AG08395 (cell line): ENCODE results near the gene MYO9B.
"Not testable (repeated sequence)": the region's sequence is repeated elsewhere in the genome, so short reads cannot be mapped to it uniquely, and the experiment has no call there.

Experiments
- DNase-seq: peaks from one replicate; pipeline ENCODE4 v3.0.0; 2012; ENCODE audit warnings: mixed read lengths, low spot score

MYO9B gene

DNA sequence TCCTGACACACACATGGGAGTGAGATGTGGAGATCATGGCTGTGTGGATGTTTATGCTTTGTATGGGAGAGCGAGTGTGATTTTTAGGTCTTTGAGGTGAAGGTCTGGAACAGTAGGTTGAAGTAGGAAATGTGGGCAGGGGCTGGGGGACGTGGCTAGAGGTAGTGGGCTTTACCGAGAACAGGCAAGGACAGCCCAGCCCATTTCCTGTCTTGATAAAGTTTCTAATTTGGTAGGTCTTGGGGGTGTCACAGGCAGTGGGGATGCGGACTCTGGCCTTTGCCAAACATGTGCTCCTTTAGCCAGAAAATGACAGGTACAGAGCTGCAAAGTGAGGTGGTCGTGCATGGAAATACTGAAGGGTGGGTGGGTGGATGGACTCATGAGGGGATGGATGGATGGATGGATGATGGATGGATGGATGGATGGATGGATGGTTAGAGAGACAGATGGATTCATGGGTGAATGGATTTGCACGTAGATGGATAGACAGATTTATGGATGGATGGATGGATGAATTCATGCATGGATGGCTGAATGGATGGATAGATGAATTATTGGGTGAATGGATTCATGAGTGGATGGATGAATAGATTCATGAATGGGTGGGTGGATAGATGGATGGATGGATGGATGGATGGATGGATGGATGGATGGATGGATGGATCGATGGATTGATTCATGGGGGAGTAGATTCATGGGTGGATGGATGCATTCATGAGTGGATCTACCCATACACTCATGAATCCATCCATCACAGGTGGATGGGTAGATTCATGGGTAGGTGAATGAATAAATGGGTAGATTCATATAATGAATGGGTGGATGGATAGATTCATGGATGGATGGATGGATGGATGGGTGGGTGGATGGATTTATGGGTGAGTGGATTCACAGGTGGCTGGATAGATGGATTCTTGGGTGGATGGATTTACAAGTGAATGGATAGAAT, 70.2 kb downstream of the MYO9B start:
- no peak for DNase-seq

DNA sequence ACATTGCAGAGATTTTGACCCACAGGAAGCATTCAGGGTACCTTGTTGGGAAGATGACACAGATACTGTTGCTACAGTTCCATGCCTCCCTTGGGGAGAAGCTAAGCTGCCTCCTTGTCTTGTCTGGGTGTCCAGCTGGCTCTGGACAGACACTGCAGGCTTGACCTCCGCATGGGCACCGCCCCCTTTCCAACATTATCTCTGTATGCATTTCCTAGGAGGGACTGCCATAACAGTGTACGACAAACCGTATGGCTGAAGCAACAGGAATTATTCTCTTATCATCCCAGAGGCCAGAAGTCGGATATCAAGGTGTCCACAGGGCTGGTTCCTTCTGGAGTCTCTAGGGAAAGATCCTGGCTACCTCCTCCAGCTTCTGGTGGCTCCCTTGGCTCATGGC, 72.6 kb downstream of the MYO9B start:
- no peak for DNase-seq

DNA sequence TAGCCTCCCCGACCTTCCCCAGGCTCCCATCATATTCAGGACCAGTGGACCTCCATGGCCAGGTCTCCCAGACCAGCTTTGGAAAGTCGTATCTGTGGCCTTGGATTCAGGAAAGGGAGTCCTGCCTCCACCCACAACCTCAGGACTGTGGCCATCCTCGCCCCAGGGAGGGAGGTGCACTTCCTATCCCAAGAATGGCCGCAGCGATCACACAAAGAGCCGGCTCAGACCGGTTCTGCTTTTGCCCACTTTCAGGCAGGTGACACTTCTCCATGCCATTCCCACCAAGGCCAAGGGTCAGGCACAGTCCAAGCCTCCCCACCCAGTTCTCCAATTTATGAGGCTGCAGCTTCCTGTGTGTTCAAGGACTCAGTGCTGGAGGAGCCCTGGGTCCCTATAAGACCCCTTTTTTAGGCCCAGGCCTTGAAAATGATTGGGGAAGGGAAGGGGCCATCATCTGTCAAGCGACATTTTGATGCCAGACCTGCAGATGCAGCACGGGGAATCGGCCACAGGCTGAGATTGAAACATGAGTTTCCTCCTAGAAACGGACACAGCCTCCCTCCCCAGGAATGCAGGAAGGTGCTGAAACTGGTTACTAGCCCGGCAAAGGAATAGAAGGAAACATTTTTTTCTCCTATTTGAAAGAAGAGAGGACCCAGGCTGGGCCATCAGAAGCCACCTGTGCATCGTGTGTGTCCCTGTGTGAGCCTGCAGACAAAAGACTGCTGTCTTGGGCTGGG, 74.0 kb downstream of the MYO9B start:
- no peak for DNase-seq

DNA sequence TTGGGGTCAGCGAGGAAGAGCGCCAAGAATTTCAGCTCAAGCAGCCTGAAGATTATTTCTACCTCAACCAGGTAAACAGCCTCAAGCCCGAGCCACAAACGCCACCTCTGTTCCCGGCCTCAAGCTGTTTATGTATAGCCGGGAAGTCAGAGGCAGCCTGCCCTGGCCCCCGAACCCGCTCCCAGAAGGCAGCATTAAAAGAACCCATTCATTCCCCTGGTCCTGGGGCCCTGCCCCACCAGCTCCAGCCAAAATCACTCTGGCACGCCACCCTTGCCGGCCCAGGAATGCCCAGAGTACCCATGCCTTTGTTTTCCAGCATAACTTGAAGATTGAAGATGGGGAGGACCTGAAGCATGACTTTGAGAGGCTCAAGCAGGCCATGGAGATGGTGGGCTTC, 78.4 kb downstream of the MYO9B start:
- no peak for DNase-seq

DNA sequence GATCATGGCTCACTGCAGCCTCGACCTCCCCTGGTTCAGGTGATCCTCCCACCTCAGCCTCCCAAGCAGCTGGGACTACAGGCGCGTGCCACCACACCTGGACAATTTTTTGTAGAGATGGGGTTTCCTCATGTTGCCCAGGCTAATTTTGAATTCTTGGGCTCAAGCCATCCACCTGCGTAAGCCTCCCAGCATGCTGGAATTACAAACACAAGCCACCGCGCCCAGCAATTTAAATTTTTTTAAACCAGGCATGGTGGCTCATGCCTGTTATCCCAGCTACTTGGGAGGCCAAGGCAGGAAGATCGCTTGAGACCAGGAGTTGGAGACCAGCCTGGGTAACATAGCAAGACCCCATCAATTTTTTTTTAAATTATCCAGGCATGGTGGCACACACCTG, 79.7 kb downstream of the MYO9B start:
- no peak for DNase-seq

DNA sequence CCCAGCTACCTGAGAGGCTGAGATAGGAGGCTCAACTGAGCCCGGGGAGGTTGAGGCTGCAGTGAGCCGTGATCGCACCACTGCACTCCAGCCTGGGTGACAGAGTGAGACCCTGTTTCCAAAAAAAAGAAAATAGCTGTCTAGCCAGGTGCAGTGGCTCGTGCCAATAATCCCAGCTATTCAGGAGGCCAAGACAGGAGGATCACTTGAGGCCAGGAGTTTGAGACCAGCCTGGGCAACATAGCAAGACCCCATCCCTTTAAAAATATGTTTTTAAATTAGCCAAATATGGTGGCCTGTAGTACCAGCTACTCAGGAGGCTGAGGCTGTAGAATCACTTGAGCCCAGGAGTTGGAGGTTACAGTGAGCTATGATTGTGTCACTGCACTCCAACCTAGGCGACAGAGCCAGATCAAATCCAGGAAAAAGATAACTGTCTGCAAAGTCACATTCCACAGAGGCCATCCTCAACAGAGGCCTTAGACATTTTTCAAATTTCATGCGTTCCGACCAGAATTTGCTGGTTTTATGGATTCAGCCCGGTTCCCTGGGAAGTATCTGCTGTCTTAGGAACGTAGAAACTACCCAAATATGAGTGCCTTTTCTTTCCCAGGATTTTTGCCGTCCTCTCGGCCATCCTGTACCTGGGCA, 80.8 kb downstream of the MYO9B start:
- no peak for DNase-seq

DNA sequence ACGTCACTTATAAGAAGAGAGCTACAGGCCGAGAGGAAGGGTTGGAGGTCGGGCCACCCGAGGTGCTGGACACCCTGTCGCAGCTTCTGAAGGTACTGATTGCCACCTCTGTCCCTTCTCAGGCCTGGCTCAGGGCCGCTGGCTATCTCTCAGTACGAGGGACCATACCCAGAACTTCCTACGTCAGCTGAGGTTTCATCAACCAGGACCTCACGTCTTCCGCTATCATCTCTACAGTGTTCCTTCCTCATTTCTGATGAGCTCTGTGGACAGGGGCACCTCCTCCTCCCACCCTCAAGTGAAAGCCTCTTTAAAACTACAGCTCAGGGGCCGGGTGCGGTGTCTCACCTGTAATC, 81.3 kb downstream of the MYO9B start:
- DNase-seq = no peak

DNA sequence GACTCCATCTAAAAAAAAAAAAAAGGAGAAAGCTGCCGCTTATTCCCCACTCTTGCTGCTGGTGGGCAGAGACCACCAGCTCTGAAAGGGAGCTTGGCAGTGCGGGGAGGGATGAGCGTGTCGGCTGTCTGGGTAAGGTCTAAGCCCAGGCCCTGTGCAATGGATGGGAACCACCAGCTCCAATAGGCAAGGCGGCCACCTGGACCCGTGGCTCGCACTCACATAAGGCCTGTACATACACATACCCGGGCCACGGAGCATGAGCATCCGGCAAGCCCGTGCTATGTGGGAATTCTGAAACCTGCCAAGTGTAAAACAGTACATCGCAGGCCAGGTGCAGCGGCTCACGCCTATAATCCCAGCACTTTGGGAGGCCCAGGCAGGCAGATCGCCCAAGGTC, 83.0 kb downstream of the MYO9B start:
- no peak for DNase-seq

DNA sequence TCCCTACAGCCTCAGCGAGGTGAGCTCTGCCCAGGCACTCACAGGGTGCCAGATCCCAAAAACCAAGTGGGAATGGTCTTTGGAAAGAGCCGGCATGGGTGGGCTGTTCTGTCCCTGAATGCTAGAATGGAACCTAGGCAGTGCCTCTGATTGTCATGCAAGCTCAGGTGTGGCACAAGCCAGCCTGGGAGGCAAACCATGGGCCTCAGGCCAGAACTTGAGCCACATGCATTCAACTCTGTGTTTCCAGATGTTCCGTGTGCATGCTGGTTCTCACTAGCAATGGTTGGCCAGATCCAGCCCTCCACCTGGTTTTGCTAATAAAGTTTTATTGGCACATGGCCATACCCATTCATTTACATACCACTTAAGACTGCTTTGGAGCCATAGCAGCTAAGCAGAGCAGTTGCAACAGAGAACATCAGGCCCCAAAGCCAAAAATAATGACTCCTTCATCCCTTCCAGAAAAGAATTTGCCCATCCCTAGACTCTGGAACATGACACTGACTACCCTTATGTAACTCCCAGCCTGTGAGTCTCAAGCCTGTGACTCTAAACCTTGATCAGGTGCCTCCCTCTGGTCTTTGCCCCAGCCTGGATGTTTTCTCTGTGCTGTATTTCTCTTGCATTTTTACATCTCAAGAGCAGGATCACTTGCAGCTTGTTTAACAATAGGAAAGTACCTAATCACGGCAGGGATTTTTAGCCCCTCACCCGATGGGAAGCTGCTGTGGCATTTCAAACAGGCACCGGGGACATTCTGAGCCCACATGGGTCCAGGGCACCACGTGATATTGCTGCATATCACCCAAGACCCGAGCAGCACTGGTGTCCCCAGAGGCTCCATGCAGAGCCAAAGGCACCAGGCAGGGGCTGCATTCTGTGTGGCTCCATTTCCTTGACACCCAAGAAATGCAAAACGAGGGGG, 84.2 kb downstream of the MYO9B start:
- no peak for DNase-seq

DNA sequence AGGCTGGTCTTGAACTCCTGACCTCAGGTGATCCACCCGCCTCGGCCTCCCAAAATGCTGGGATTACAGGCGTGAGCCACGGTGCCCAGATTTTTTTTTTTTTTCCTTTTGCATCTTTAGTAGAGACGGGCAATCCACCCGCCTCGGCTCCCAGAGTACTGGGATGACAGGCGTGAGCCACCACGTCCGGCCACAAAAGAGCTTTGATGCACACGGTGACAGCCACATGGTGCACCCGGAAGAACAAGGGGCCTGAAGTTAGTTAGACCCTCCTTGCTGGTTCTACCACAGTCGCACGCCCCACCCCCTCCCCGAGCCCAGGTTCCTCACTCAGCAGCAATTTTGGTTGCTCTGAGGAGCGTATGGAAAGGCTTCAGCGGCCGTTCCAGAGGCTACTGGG, 85.3 kb downstream of the MYO9B start:
- DNase-seq = no peak

DNA sequence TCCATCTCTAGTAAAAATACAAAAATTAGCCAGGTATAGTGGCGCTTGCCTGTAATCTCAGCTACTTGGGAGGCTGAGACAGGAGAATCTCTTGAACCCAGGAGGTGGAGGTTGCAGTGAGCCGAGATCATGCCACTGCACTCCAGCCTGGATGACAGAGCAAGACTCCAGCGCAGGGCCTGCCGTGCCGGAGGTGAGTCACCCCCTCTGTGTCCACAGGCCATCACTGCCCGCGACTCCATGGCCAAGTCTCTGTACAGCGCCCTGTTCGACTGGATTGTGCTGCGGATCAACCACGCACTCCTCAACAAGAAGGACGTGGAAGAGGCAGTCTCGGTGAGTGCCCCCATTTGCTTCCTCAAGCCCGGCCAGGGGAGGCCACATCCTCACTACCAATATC, 86.6 kb downstream of the MYO9B start:
- not testable (repeated sequence) for DNase-seq

DNA sequence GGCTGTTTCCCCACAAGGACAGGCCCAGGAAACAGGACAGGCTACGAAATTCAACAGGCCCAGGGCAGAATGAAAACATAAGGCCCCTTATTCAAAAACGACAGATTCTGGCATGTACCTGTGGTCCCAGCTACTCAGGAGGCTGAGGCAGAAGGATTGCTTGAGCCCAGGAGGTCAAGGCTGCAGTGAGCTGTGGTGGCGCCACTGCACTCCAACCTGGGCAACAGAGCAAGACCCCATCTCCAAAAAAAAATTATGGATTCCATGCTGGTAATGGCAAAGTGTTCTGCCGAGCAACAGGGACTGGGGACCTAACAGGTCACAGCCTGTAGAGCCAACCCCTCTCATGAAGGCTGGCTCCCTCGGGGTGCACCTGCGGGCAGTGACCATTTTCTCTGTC, 87.0 kb downstream of the MYO9B start:
- no peak for DNase-seq

DNA sequence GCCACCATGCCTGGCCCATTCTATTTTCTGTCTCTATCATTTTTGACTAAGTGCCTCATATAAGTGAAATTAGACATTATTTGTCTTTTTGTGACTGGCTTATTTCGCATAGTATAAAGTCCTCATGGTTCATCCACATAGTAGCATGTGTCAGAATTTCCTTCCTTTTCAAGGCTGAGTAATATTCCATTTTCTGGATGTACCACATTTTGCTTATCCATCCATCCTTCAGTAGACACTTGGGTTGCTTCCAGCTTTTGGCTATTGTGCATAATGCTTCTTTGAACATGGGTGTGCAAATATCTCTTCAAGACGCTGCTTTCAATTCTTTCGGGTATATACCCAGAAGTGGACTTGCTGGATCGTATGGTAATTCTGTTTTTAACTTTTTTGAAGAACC, 88.1 kb downstream of the MYO9B start:
- no peak for DNase-seq

DNA sequence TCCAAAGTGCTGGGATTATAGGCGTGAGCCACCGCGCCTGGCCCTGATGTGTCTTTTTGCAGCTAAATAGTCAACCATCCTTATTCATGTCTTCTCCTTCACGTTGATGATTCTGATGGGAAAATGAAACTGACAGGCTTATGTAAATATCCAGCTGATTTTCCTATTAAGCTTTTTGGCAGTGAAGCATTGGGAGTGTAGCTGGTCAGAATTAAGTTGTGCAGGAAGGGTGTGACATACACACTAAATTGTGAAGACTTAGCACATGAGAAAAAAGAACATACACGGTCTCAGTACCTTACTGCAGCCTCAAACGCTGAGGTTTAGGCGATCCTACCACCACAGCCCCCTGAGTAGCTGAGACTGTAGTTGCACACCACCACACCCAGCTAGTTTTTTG, 89.1 kb downstream of the MYO9B start:
- no peak for DNase-seq

DNA sequence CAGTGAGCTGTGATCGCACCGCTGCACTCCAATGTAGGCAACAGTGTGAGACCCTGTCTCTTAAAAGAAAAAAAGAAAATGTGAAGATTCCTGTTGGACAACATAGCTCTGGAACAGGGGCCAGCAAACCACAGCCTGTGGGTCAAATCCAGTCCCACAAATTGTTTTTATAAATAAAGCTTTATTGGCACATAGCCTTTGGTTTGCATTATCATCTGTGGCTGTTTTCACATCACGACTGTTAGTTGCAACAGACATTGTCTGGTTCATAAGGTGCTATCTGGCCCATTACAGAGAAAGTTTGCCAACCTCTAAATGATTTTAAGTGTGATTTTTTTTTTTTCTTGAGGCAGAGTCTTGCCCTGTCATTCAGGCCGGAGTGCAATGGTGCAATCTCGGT, 90.1 kb downstream of the MYO9B start:
- DNase-seq = no peak

DNA sequence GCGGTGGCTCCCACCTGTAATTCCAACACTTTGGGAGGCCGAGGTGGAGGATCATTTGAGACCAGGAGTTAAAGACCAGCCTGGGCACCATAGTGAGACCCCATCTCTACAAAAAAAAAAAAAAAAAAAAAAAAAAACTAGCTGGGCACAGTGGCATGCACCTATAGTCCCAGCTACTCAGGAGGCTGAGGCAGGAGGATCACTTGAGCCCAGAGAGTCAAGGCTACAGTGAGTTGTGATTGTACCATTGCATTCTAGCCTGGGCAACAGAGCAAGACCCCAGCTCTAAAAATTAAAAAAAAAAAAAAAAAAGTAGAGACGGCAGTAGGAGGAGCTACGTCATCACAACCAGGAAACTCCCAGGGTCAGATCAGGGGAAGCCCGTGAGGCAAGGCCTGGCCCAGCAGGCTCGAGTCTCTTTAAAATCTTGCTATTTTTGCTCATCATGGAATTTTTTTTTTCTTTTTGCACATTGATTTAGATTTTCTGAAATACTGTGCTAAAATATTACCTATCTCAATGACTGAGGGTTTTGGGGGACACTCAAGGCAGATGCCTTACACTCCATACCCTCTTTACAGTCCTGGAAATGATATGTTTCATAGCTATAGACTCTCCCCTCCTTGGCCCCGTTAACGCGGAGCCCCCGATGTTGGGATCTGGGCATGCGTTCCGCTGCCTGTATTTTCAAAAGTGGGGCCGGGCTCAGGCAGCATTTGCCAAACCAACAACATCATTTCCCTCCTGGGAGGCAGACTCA, 95.1 kb downstream of the MYO9B start:
- no peak for DNase-seq

DNA sequence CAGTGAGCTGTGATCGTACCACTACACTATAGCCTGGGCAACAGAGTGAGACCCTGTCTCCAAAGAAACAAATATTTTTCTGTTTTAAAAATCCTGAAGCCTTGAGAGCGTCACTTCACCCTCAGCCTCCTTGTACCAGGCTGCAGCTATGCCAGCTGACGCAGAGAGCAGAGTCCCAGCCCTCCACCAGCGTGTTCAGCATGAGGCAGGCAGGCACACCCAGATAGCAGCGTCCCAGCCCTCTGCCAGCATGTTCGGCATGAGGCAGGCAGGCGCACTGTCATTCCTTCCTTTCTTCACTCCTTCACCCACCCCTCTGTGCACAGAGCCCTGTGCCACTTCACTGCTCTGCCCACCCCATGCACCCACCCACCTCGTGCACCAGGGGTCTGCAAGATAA, 96.3 kb downstream of the MYO9B start:
- DNase-seq = no peak

DNA sequence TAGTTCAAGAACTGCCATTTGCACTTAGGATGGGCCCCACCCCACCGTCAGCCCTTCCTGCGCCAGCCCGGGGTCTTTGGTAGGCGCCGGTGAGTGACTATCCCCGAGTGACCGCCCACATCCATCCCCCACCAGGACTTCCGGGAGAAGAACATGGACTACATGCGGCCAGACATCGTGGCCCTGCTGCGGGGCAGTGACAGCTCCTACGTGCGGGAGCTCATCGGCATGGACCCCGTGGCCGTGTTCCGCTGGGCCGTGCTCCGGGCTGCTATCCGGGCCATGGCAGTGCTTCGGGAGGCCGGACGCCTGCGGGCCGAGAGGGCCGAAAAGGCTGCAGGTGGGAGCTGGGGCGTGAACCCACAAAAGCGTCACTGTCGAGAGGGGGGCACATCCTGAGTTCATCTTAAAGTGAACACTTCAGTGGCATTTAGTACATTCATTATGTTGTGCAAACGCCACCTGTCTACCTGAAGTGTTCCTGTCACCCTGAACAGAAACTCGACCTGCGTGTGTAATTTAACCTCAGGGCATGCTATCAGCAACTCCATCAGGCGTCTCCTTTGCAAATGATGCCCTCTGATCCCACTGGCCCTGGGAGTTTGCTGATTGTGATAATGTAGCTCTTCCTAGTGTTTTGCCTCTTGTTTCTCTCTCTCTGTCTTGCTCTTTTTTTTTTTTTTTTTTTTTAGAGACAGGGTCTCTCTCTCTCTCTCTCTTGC, 97.2 kb downstream of the MYO9B start:
- no peak for DNase-seq

DNA sequence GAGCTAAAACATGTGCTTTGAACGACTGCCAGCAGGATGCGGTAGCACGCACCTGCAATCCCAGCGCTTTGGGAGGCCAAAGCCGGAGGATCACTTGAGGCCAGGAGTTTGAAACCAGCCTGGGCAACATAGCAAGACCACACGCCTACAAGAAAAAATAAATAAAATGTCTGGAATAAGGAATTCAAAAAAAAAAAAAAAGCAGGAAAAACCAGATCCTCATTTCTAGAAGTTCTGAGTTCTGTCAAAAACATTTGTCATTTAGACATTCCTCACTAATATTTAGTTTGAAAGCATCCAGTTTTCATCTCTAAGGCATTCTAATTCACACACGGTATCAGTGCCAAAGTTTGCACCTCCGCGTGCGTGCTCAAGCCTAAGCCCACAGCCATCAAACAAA, 102.7 kb downstream of the MYO9B start:
- no peak for DNase-seq

DNA sequence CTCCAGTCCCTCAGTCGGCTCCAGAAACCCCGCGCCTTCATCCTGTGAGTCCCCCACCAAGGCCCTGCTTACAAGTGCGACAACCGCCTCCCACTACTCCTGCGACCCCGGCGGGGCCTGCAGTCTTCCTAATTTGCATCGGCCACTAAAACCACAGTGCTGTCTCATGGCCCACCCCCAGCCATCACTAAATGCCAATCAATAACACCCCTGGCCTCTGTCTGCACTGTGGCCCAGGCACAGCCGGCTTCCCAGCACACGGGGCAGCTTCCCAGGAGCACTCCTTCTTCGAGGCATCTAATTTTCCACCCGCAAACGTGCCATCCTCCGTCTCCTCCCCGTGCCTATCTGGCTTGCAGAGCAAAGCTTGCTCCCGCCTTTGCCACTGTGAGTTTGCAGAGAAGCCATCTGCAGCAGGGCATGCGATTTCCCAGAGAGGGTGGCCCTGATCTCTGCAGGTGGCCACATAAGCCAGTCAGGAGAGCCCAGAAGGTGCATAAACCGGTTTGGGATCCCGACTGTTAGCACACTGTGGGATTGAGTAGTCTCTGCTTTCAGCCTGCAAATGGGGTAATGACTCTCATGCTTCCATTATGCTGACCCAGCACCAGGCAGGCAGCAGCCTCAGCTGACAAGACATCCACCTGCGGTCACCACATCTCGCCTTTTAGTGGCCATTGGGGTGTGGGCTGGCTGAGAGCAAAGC, 105.6 kb downstream of the MYO9B start:
- DNase-seq = no peak
